ENCODE results near the gene WFS1. TPM values are rescaled to one million over a fixed set of nuclear protein-coding genes. Genes with fewer than 3 reads are reported as not detected.

The WFS1 gene
- total and polyA plus RNA-seq, 9 of the 15 experiments (the other 6 are each of a cell fraction or from before 2014, with no cell fraction given), result 0.01 to 0.29 (median 0.03) TPM; not detected in 5

DNA sequence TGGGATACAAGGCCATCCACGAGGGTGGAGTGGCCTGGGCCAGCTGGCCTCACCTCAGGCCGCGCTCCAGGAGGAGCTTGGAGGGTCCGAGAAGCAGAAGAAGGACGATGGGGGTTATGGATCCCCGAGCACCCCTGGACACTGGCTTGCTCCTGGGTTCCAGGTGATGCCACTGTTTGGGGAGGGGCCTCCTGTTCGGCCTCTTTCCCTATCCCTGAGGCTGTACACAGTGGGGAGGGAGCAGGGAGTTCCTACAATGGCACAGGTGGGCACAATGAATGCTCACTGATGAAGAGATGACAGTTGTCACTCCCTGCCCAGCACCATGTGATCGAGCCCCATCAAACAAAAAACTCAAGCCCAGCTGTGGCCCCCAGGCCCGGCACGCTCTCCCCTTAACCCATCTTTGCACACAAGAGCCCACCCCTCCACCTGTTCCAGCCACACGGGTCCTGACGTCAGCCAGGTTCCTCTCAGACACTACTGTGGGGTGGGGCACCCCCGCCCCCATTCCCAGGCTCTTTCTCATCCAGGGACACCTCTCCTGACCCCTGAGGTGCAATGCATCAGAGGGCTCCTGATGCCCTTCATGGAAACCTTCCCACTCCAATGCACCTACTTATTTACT is 70.3 kb downstream of the WFS1 start:
- no TSS peak for BruUV-seq (replicated peaks)
- DNase-seq (ENCODE audit: extremely low read depth in 1 of 4, low spot score in 3 of 4) (no peak), FAIRE-seq (no peak), ATAC-seq (no peak)
- in situ Hi-C loops (cut with MboI), result no loop called here
- Histone ChIP-seq H2AFZ (ENCODE audit: low read depth, low read length) (no peak overlapping the region), H3K4me1 (replicated peaks in 1 of 2; ENCODE audit: control insufficient read depth in 2 of 2, insufficient read depth in 2 of 2, low read length in 2 of 2) (peaks cover 0 to 3% of the 10 kb centered on the region in 2 experiments; a peak in 1 of 5 replicates), H3K9ac (ENCODE audit: insufficient read depth in 1 of 2, low read depth in 2 of 2, low read length in 2 of 2) (no peak overlapping the region), H3K27me3 (ENCODE audit: control insufficient read depth in 2 of 2, insufficient read depth in 2 of 2, low read length in 2 of 2) (peaks cover 0 to 22% of the 10 kb centered on the region in 2 experiments; a peak in 2 of 5 replicates), H4K20me1 (replicated peaks; ENCODE audit: control insufficient read depth, insufficient read depth, low read length) (0 out of 2 replicates have a peak, but pooled peaks cover 4% of the 10 kb centered on the region), H3K36me3 (ENCODE audit: control insufficient read depth, insufficient read depth, low read length) (no peaks in the 10 kb centered on the region), H3K9me3 (replicated peaks; ENCODE audit: control insufficient read depth, insufficient read depth, low read depth, low read length) (no peaks in the 10 kb centered on the region), H3K79me2 (ENCODE audit: control insufficient read depth, insufficient read depth, low read length) (no peaks in the 10 kb centered on the region), H3K27ac (ENCODE audit: extremely low read depth, low read depth, low read length) (no peak overlapping the region), H3K4me2 (ENCODE audit: insufficient read depth, low read length) (no peak overlapping the region), H3K4me3 (no peak overlapping the region), H3K9me1 (ENCODE audit: control insufficient read depth, insufficient read depth, low read length) (no peaks in the 10 kb centered on the region)
- TF ChIP-seq NR2F6 (CRISPR knock-in tag; IDR thresholded peaks at IDR 0.05), result no peak
- no peak for TF ChIP-seq ZBTB7A (IDR thresholded peaks at IDR 0.05; ENCODE audit: borderline replicate concordance, control insufficient read depth, low read depth, low read length)
- no peak for TF ChIP-seq POLR2AphosphoS5 (IDR thresholded peaks at IDR 0.05; ENCODE audit: control insufficient read depth, insufficient read depth, low read depth, low read length)
- TF ChIP-seq EP300 (IDR thresholded peaks at IDR 0.05; ENCODE audit: low read length), result no peak
- TF ChIP-seq GATAD2B (IDR thresholded peaks at IDR 0.05; ENCODE audit: borderline replicate concordance), result no peak
- no peak for TF ChIP-seq TCFL5 (CRISPR knock-in tag; conservative IDR thresholded peaks at IDR 0.05)
- no peak for TF ChIP-seq ATF1 (CRISPR knock-in tag; IDR thresholded peaks at IDR 0.05)
- TF ChIP-seq ATF1 (tag; IDR thresholded peaks at IDR 0.05), result no peak
- TF ChIP-seq FOSL1 (tag; conservative IDR thresholded peaks at IDR 0.05), result no peak
- TF ChIP-seq, protein P1, sequence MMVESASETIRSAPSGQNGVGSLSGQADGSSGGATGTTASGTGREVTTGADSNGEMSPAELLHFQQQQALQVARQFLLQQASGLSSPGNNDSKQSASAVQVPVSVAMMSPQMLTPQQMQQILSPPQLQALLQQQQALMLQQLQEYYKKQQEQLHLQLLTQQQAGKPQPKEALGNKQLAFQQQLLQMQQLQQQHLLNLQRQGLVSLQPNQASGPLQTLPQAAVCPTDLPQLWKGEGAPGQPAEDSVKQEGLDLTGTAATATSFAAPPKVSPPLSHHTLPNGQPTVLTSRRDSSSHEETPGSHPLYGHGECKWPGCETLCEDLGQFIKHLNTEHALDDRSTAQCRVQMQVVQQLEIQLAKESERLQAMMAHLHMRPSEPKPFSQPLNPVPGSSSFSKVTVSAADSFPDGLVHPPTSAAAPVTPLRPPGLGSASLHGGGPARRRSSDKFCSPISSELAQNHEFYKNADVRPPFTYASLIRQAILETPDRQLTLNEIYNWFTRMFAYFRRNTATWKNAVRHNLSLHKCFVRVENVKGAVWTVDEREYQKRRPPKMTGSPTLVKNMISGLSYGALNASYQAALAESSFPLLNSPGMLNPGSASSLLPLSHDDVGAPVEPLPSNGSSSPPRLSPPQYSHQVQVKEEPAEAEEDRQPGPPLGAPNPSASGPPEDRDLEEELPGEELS (CRISPR knock-in tag; IDR thresholded peaks at IDR 0.05; ENCODE audit: borderline replicate concordance), result no peak
- TF ChIP-seq ZNF124 (CRISPR knock-in tag; IDR thresholded peaks at IDR 0.05), result no peak
- TF ChIP-seq PTTG1 (tag; IDR thresholded peaks at IDR 0.05; ENCODE audit: low read depth), result no peak
- TF ChIP-seq ZBED1 (IDR thresholded peaks at IDR 0.05), result no peak
- no peak for TF ChIP-seq HMG20B (CRISPR knock-in tag; IDR thresholded peaks at IDR 0.05)
- WGBS (ENCODE audit: insufficient coverage, low coverage, missing lambda C conversion rate), result 1% methylated on average over 13 of the region's 13 CpGs
- ChIA-PET CTCF (ENCODE audit: low intra/inter-chr PET ratio) (no interaction called here), POLR2A (no interaction called here)
- intact Hi-C loops (cut with micrococcal nuclease), result no loop called here

Measured in K562 (cell line).